Astrocyte (in vitro differentiated cells and primary cell): Measurements from ENCODE around the gene PAFAH1B2. TPM values are rescaled to one million over a fixed set of nuclear protein-coding genes. Genes with fewer than 3 reads are reported as not detected.

Experiments
- DNase-seq: peaks from one replicate; pipeline ENCODE4 v3.0.0-alpha.2; 2010; ENCODE audit warnings: low read depth
- FAIRE-seq: peaks from 2 replicates; lab custom pipeline; 2011; peaks lifted over from hg19 to GRCh38; lab: Jason Lieb, UNC
- H2AFZ ChIP-seq: 2 replicates; pipeline ENCODE4 v1.6.0; 2012; ENCODE audit warnings: low read depth, low read length, inconsistent platforms
- H3K27ac ChIP-seq: 2 replicates; pipeline ENCODE4 v1.5.1; 2011; ENCODE audit warnings: low read depth, low read length, inconsistent platforms
- H3K27me3 ChIP-seq: 2 replicates; pipeline ENCODE4 v1.6.0; 2011; ENCODE audit warnings: low read length, inconsistent platforms; ENCODE audit not compliant: insufficient read depth
- H3K36me3 ChIP-seq: 2 replicates; pipeline ENCODE4 v1.5.1; 2011; ENCODE audit warnings: low read length, inconsistent platforms; ENCODE audit not compliant: insufficient read depth
- H3K4me1 ChIP-seq: 2 replicates; pipeline ENCODE4 v1.5.1; 2011; ENCODE audit warnings: low read length, inconsistent platforms; ENCODE audit not compliant: insufficient read depth
- H3K4me2 ChIP-seq: 2 replicates; pipeline ENCODE4 v1.6.0; 2012; ENCODE audit warnings: low read length, inconsistent platforms
- H3K4me3 ChIP-seq: 2 replicates; pipeline ENCODE4 v1.5.1; 2011; ENCODE audit warnings: low read depth, mild to moderate bottlenecking, low read length, inconsistent platforms; ENCODE audit not compliant: insufficient read depth
- H3K79me2 ChIP-seq: 2 replicates; pipeline ENCODE4 v1.6.0; 2012; ENCODE audit warnings: mild to moderate bottlenecking, low read length, inconsistent platforms; ENCODE audit not compliant: insufficient read depth
- H3K9ac ChIP-seq: 2 replicates; pipeline ENCODE4 v1.6.0; 2012; ENCODE audit warnings: mild to moderate bottlenecking, low read length, inconsistent platforms
- H3K9me3 ChIP-seq: 2 replicates; pipeline ENCODE4 v1.5.1; 2012; ENCODE audit warnings: low read depth, mild to moderate bottlenecking, low read length, inconsistent platforms; ENCODE audit not compliant: insufficient read depth
- H4K20me1 ChIP-seq: 2 replicates; pipeline ENCODE4 v1.6.0; 2012; ENCODE audit warnings: low read length, inconsistent platforms; ENCODE audit not compliant: insufficient read depth
- H3K27ac Mint-ChIP-seq: one replicate; pipeline ENCODE4 v1.8.0; 2021; ENCODE audit warnings: mild to moderate bottlenecking, mixed read lengths; ENCODE audit not compliant: unreplicated experiment
- H3K27me3 Mint-ChIP-seq: one replicate; pipeline ENCODE4 v1.8.0; 2021; ENCODE audit warnings: low read depth, mixed read lengths; ENCODE audit not compliant: unreplicated experiment
- H3K36me3 Mint-ChIP-seq: one replicate; pipeline ENCODE4 v1.8.0; 2021; ENCODE audit warnings: low read depth, mixed read lengths; ENCODE audit not compliant: unreplicated experiment
- H3K4me1 Mint-ChIP-seq: one replicate; pipeline ENCODE4 v1.8.0; 2021; ENCODE audit warnings: low read depth, mixed read lengths; ENCODE audit not compliant: unreplicated experiment
- H3K4me3 Mint-ChIP-seq: one replicate; pipeline ENCODE4 v1.8.0; 2021; ENCODE audit warnings: mild to moderate bottlenecking, moderate library complexity, mixed read lengths; ENCODE audit not compliant: unreplicated experiment
- H3K9me3 Mint-ChIP-seq: one replicate; pipeline ENCODE4 v1.8.0; 2021; ENCODE audit warnings: mild to moderate bottlenecking, mixed read lengths; ENCODE audit not compliant: unreplicated experiment
- EZH2 ChIP-seq: IDR thresholded peaks from 2 replicates; pipeline ENCODE4 v1.6.1; 2012; ENCODE audit warnings: mild to moderate bottlenecking, low read length, inconsistent platforms; ENCODE audit not compliant: insufficient read depth
- total RNA-seq: library from RNA; stranded (reverse); gene quantifications from 2 replicates; pipeline ENCODE4 v1.2.1, GENCODE V29; 2021
- TF ChIP-seq, protein P1 (sequence below): IDR thresholded peaks from 2 replicates; pipeline ENCODE4 v1.5.1; 2011; ENCODE audit warnings: low read depth, mild to moderate bottlenecking, inconsistent platforms, low read length, moderate library complexity; ENCODE audit not compliant: insufficient read depth

Gene PAFAH1B2
- total RNA-seq, 1 donor from 2014 or later: 142 TPM

DNA sequence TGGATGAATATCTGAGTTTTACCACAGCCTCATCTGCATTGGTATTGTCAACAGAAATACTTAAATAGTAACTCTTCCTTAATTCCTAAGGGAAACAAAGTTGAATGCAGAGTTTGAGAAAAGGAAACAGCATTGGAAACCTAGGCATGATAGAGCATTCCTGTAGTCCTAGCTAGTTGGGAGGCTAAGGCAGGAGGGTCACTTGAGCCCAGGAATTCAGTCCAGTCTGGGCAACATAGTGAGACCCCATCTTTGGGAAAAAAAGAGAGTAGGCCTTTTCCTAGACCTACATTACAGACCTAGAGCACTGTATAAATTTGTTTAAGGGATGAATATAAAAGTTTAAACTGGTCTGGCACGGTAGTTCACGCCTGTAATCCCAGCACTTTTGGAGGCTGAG lies 13.4 kb downstream of the PAFAH1B2 start:
- Mint-ChIP-seq H3K27ac (no peak overlapping the region), H3K36me3 (peaks cover 8% of the 10 kb centered on the region), H3K9me3 (no peaks in the 10 kb centered on the region), H3K4me1 (no peaks in the 10 kb centered on the region), H3K27me3 (no peaks in the 10 kb centered on the region), H3K4me3 (no peak overlapping the region)
- Histone ChIP-seq H3K4me3 (no peak overlapping the region), H3K36me3 (peaks cover 34% of the 10 kb centered on the region), H3K4me2 (no peak overlapping the region), H3K79me2 (peaks cover 98% of the 10 kb centered on the region), H3K9ac (no peak overlapping the region), H3K4me1 (no peaks in the 10 kb centered on the region), H4K20me1 (peaks cover 94% of the 10 kb centered on the region), H3K9me3 (no peaks in the 10 kb centered on the region), H3K27me3 (no peaks in the 10 kb centered on the region), H2AFZ (no peak overlapping the region), H3K27ac (no peak overlapping the region)
- TF ChIP-seq, protein P1, sequence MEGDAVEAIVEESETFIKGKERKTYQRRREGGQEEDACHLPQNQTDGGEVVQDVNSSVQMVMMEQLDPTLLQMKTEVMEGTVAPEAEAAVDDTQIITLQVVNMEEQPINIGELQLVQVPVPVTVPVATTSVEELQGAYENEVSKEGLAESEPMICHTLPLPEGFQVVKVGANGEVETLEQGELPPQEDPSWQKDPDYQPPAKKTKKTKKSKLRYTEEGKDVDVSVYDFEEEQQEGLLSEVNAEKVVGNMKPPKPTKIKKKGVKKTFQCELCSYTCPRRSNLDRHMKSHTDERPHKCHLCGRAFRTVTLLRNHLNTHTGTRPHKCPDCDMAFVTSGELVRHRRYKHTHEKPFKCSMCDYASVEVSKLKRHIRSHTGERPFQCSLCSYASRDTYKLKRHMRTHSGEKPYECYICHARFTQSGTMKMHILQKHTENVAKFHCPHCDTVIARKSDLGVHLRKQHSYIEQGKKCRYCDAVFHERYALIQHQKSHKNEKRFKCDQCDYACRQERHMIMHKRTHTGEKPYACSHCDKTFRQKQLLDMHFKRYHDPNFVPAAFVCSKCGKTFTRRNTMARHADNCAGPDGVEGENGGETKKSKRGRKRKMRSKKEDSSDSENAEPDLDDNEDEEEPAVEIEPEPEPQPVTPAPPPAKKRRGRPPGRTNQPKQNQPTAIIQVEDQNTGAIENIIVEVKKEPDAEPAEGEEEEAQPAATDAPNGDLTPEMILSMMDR: no peak
- no peak for TF ChIP-seq EZH2
- no peak for FAIRE-seq
- no peak for DNase-seq

DNA sequence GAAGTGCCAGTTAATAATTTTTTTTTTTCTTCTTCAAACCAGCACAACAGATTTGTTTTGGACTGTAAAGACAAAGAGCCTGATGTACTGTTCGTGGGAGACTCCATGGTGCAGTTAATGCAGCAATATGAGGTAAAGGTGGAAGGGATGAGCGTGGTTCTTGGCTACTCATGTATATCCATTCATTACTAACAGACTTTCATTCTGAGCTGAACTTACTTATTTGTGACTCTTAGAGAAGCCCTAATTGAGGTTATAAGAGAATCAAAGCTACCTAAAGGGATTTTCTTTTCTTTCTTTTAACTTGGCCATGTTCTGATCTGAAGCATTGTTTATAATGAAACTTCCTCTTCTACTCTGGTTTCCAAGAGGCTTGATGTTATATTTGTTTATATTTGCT lies 15.8 kb downstream of the PAFAH1B2 start:
- H3K4me3 Mint-ChIP-seq: no peak overlapping the region

DNA sequence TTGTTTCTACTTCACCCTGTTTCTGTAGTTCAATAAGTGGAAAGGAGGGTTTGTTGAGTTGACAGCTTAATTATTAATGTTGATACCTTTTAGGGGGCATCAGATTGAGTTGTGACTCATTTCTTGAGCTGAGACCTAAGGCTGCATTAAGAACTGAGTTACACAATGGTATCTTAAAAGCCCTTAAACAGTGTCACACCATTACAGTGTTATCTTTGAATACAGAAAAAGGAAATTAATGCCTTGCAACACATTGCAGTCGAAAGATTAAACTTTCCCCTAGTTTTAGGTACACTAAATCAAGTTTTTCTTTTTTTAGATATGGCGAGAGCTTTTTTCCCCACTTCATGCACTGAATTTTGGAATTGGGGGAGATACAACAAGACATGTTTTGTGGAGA lies 16.7 kb downstream of the PAFAH1B2 start:
- TF ChIP-seq EZH2: no peak
- TF ChIP-seq, protein P1: no peak
- Histone ChIP-seq H3K9ac (no peak overlapping the region), H3K4me3 (no peak overlapping the region), H2AFZ (no peak overlapping the region), H3K27me3 (no peaks in the 10 kb centered on the region), H3K36me3 (peaks cover 39% of the 10 kb centered on the region), H3K4me1 (no peaks in the 10 kb centered on the region), H4K20me1 (peaks cover 65% of the 10 kb centered on the region), H3K4me2 (no peak overlapping the region), H3K27ac (no peak overlapping the region), H3K79me2 (peaks cover 72% of the 10 kb centered on the region), H3K9me3 (no peaks in the 10 kb centered on the region)
- Mint-ChIP-seq H3K9me3 (no peaks in the 10 kb centered on the region), H3K36me3 (peaks cover 11% of the 10 kb centered on the region), H3K4me1 (no peaks in the 10 kb centered on the region), H3K27ac (peak overlapping the region; percentile 1), H3K4me3 (no peak overlapping the region), H3K27me3 (no peaks in the 10 kb centered on the region)
- no peak for DNase-seq
- FAIRE-seq: no peak

More for the DNA sequence above, 15.8 kb downstream of the PAFAH1B2 start:
- Mint-ChIP-seq H3K27me3 (no peaks in the 10 kb centered on the region), H3K36me3 (peaks cover 8% of the 10 kb centered on the region), H3K4me1 (no peaks in the 10 kb centered on the region), H3K27ac (no peak overlapping the region), H3K9me3 (no peaks in the 10 kb centered on the region)
- no peaks in the 10 kb centered on the region for H3K4me1 ChIP-seq
- no peak overlapping the region for H3K27ac ChIP-seq
- no peak overlapping the region for H3K9ac ChIP-seq
- H3K36me3 ChIP-seq: peaks cover 39% of the 10 kb centered on the region
- no peak for FAIRE-seq
- H3K79me2 ChIP-seq: peaks cover 81% of the 10 kb centered on the region
- TF ChIP-seq, protein P1: no peak
- no peak for TF ChIP-seq EZH2
- no peak overlapping the region for H3K4me3 ChIP-seq
- H3K27me3 ChIP-seq: no peaks in the 10 kb centered on the region
- DNase-seq: no peak
- H3K9me3 ChIP-seq: no peaks in the 10 kb centered on the region
- H4K20me1 ChIP-seq: peaks cover 70% of the 10 kb centered on the region
- no peak overlapping the region for H3K4me2 ChIP-seq
- H2AFZ ChIP-seq: no peak overlapping the region
